Measurements from ENCODE around the gene SNUPN. TPM values are rescaled to one million over a fixed set of nuclear protein-coding genes. Genes with fewer than 3 reads are reported as not detected.
"Not testable (repeated sequence)": the region's sequence is repeated elsewhere in the genome, so short reads cannot be mapped to it uniquely, and the experiment has no call there.

SNUPN gene
- total RNA-seq, 1 donor, result 16.2 TPM

DNA sequence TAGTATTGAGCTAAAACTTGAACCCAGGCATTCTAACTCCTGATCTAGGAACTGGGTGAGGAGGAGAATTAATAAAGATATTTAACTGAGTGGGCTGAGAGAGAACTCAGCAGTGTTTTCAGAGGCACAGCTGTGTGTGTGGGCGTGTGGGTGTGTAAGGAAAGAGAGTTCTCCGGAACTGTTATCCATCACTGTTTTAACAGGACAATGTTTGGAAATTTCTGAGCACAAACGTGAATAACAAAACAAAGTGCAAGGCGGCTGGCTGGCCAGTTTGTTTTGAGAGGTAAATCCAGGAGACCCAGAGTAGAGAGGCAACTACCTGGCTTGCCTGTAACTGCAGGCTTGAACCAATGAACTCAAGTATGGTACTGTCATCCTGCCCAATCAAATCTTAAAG lies 41.4 kb downstream of the SNUPN start:
- DNase-seq (ENCODE audit: low read depth in 2 of 3, low spot score in 2 of 3), result no peak

DNA sequence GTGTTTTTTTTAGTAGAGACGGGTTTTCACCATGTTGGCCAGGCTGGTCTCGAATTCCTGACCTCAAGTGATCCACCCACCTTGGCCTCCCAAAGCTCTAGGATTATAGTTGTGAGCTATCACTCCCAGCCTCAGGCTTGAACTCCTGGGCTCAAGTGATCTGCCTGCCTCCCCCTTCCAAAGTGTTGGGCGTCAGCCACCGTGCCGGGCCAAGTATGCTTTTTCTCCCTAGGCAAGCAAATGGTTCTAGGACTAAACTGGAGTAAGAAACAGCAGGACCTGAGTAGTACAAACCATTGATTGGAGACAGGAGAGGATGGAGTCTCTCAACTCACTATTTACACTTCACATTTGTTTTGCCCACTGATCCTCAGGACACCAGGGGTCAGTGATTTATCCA lies 41.8 kb downstream of the SNUPN start:
- DNase-seq (ENCODE audit: low read depth in 2 of 3, low spot score in 2 of 3), result no peak

DNA sequence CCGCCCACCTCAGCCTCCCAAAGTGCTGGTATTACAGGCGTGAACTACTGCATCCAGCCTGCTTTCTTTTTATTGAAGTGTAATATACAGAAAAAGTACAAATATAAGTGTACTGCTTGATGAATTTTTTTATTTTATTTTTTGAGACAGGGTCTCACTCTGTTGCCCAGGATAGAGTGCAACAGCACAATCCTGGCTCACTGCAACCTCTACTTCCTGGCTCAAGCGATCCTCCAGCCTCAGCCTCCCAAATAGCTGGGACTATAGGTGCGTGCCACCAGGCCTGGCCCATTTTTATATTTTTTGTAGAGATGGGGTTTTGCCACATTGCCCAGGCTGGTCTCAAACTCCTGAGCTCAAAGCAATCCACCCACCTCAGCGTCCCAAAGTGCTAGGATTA lies 42.6 kb downstream of the SNUPN start:
- DNase-seq (ENCODE audit: low read depth in 2 of 3, low spot score in 2 of 3), result not testable (repeated sequence)

DNA sequence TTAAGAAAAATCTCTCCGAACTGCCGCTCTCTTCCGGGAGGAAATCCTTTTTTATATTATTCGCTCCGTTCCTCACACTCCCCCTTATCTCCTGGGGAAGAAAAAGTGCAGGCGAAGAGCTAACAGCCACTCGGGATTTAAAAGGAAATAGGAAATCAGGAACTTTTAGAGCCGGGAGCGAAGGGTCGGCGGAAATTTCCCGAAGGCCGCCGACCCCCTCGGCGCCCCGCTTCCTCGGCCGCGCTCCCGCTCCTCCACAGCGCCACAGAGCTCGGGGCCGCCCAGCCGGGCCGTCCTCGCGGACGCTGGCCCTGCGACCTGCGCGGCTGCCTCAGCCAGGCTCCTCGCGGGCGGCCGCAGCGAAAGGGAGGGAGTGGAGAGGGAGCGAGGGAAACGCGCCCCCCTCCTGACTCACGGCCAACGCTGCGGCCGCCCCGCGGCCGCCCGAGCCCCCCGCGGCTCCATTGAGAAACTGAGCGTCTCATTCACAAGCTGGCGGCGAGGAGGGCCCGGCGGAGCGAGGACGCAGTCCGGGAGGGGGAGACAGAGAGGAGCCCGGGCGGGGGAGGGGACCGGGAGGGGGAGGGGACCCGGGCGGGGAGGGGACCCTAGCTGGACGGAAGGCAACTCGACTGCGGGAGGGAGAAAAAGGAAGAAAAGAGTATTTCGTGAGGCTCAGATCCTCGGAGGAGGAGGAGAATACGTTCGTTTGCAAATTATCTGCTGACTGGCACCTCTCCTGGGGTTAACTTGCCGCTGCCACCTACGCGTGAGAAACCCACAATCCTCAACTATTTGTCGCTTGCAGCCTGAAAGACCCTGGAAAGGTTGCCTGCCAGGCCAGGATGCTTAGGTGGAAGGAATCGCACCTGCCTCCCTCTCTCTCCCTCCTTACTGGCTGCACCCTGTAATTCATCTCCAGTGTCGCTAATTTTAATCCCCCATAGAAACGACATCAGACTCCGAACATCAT lies 46.3 kb downstream of the SNUPN start, which contains the start of gene PTPN9:
Gene PTPN9 (minus strand): TSS at position 368 of the 973 bp plus-strand sequence. CDS start 539 bp downstream, outside the sequence.
- DNase-seq (ENCODE audit: low read depth in 2 of 3, low spot score in 2 of 3), result peak; percentile 42 to 86 (median 83)

DNA sequence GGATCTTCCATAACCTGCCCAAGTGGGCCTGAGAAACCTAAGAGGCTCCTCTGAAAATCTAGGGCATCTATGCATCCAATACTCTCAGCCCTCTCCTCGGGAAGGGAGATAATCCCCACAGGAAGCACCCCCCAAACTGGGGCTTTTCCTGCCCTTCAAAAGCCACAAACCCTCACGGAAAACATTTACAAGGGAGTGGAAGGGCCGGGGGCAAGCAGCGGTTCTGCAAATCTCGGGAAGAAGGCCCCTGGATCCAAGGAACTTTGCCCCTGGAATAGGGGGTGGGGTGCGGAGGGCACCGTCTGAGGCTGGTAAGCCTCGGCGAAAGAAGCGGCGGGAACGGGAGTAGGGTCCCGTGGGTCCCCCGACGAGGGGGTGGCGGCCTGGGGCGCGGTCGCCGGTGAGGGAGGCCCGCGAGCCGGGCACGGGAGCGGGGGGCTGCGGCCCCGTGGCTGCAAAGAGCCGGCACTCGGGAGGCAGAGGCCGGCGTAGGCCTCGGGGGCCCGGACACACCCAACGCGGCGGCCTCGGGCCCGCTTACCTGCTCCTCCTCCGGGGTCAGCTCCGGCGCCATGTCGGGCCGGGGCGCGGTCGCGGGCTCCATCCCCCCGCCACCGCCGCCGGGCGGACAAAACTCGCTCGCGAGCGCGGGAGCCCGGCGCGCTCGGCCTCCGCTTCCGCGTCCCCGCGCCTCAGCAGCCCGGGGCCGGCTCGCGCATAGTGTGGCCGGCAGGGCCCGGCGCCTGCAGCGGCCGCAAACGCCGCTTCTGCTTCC lies 47.2 kb downstream of the SNUPN start:
- DNase-seq (ENCODE audit: low read depth in 2 of 3, low spot score in 2 of 3), result peak in 1 of 3 donors; percentile 42

DNA sequence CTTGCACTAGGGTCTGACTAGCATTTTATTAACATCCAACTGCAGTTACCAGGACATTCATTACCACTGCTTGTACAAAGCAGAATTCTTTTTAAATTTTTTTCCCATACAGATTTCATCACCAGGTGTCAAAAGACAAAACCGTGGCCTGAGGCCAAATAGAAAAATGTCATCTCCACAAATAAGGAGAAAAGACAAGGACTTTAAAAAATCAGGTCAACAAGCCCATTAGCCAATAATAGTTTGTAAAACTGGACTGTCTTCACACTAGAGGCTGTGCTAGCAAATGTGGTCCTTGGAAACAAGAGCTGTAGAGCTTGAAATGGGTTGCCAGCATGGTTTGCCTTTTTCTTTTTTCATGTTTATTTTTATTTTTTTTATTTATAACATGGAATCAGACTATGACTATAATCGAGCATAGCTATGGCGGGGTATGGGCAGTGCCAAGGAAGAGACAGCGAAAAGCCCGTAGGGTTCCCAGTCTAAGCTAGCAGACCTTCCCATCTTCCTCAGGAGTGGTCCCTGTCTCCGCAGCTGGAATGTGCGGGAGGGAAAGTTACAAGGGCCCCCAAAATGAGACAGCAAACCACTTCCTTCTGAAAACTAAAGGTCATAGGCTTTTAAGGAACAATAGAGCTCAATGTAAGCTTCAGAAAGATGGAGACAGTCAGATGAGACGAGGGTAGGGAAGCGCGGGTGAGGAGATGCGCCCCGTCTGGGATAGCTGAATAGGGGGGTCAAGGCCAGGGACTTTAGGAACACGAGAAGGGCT lies 47.9 kb downstream of the SNUPN start:
- DNase-seq (ENCODE audit: low read depth in 2 of 3, low spot score in 2 of 3), result no peak

DNA sequence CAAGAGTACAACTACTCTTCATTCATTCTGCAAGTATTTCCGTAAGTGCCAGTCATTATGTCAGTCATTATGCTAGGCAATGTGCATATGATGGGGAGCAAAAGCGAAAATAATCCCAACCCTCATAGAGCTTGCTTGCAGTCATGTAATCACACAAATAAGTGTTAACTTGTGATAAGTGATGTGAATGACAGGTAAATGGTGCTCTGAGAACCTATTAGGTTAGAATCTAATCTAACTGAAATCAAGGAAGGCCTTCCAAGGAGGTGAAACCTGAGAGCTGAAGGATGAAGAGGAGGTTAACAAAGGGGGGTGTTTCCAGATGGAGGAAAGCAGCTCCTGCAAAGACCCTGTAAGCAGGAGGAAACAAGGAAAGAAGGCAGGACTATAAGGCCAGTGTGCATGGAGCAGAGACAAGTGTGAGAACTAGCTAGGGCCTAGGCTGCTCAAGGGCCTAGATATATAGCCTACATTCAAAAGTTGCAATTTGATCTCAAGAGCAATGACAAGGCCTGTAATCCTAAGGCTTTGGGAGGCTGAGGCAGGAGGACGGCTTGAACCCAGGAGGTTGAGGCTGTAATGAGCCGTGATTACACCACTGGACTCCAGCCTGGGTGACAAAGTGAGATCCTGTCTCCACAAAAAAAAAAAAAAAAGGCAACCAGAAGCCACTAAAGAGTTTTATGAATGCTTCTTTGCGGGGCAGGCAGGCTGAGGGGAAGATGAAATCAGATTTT lies 51.7 kb downstream of the SNUPN start:
- DNase-seq (ENCODE audit: low read depth in 2 of 3, low spot score in 2 of 3), result no peak

DNA sequence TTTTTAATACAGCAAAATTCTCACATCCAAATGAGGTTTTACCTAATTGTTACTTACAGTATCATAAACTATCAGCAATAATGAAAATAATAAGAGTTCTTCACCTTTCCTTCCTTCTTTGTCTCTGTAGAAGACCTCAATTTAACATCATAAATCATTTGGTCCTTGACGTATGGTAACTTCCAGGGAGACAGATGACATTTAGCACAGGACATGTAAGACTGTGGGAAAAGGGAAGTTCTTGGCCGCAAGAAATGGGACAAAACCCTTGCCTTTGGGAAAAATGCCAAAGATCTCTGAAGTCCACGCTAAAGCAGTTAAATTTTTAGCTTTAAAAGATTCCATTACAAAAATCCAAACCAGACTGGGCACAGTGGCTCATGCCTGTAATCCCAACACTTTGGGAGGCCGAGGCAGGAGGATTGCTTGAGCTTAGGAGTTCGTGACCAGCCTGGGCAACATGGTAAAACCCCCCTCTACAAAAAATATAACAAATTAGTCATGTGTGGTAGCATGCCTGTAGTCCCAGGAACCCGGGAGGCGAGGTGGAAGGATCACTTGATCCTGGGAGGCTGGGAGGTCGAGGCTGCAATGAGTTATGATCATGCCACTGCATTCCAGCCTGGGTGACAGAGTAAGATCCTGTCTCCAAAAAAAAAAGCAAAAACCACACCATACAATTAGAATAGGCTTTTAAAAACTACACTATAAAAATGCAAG lies 55.2 kb downstream of the SNUPN start:
- DNase-seq (ENCODE audit: low read depth in 2 of 3, low spot score in 2 of 3), result no peak

DNA sequence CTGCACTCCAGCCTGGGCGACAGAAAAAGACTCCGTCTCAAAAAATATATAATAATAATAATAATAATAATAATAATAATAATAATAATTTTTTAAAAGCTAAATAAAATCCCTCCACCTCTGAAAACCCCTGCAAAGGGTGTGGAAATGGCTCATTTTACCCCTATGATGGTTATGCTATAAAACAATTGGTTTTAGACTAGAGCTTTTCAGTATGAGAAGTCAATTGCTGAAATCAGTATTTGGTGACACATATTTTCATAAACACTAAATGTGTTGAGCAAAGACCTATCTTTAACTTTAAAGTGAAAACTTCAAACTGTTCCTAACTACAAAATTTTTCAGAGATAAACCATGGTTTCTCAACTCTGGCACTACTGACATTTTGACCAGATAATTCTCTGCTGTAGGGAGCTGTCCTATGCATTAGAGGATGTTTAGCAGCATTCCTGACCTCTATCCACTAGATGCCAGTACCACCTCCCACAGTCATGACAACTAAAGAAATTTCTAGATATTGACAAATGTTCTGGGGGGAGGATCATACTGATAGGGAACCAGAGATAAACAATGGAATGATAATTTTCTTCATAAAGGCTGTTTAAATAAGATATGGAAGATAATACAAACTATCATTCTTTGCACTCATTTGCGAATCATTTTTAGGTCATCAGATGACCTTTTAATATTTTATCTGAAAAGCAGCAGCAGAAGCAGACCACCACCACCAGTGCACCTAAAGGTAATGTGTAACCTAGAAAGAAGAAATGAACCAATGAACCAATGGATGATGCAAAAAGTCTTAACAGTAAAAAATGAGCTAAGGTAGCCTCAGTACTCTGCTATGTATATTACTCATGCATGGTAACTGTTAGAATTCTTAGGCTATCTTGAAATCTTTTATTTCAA lies 60.2 kb downstream of the SNUPN start:
- DNase-seq (ENCODE audit: low read depth in 2 of 3, low spot score in 2 of 3), result no peak

DNA sequence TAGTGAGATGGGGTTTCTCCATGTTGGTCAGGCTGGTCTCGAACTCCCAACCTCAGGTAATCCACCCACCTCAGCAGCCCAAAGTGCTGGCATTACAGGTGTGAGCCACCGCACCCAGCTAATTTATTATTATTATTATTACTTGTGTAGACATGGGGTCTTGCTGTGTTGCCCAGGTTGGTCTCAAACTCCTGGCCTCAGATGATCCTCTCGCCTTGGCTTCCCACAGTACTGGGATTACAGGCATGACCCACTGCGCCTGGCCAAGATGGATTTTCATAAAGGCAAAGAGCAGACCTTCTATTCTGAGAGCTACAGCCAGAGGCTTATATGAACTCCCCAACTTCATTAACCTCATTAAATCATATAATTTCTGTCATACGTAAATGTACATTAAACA lies 63.6 kb downstream of the SNUPN start:
- DNase-seq (ENCODE audit: low read depth in 2 of 3, low spot score in 2 of 3), result no peak

DNA sequence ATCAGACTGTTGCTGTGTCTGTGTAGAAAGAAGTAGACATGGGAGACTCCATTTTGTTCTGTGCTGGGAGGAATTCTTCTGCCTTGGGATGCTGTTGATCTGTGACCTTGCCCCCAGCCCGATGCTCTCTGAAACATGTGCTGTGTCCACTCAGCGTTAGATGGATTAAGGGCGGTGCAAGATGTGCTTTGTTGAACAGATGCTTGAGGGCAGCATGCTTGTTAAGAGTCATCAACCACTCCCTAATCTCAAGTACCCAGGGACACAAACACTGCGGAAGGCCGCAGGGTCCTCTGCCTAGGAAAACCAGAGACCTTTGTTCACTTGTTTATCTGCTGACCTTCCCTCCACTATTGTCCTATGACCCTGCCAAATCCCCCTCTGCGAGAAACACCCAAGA lies 66.2 kb downstream of the SNUPN start:
- not testable (repeated sequence) for DNase-seq (ENCODE audit: low read depth in 2 of 3, low spot score in 2 of 3)

DNA sequence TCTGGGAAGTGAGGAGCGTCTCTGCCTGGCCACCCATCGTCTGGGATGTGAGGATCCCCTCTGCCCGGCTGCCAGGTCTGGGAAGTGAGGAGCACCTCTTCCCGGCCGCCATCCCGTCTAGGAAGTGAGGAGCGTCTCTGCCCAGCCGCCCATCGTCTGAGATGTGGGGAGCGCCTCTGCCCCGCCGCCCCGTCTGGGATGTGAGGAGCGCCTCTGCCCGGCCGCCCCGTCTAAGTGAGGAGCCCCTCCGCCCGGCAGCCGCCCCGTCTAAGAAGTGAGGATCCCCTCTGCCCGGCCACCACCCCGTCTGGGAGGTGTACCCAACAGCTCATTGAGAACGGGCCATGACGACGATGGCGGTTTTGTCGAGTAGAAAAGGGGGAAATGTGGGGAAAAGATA lies 66.6 kb downstream of the SNUPN start:
- not testable (repeated sequence) for DNase-seq (ENCODE audit: low read depth in 2 of 3, low spot score in 2 of 3)

DNA sequence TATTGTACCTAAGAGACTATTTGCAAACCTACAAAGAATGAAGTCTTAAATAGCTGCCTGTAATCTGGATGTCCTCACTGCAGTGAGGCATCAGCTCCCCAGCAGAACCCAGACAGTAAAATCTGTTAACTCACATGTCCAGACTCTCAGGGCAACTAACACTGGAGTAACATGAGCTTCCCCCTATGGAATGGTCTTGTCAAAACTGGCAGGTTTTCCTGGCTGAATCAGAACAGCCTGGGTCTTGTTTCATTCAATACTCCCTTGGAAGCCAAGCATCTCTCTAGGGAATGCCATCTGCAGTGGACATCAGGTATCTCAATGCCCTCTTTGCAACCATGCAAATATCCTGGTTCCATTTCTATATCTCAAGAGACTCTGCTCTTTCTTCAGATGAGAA lies 70.8 kb downstream of the SNUPN start:
- DNase-seq (ENCODE audit: low read depth in 2 of 3, low spot score in 2 of 3), result no peak

DNA sequence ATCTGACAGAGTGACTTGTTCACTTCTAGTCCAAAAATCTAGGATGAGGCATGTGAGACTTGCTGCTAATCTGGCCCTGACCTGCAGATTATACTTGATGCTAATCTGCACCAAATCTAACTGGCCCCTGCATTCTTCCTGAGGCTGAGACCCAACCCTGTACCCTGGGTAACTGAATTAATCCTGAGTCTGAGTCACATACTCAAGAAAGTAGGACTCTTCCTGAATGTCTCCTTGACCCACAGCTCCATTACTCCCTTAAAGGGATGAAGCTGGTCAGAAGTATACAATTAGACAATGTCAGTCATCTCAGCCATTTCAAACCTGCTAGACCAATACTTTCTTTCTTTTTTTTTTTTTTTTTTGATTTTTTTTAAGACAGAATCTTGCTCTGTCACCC lies 71.9 kb downstream of the SNUPN start:
- DNase-seq (ENCODE audit: low read depth in 2 of 3, low spot score in 2 of 3), result no peak

DNA sequence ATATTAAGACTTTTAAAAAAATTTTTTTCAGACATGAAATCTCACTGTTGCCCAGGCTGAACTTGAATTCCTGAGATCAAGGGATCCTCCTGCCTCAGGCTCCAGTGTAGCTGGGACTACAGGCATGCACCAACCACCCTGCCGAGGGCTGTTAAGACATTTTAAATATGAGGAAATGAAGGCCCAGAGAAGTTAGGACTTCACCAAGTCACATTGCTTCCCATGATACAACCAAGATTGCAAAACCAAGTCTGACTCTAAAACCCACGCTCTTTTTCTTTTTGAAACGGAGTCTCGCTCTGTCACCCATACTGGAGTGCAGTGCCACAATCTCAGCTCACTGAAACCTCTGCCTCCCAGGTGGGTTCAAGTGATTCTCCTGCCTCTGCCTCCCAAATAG lies 74.4 kb downstream of the SNUPN start:
- DNase-seq (ENCODE audit: low read depth in 2 of 3, low spot score in 2 of 3), result no peak

Measured in hematopoietic multipotent progenitor cell (in vitro differentiated cells).